ENCODE measurements around the gene EP400. TPM values are rescaled to one million over a fixed set of nuclear protein-coding genes. Genes with fewer than 3 reads are reported as not detected.

EP400 gene
- total RNA-seq, 4 donors from 2014 or later, result 10.1 to 23.0 (median 20.9) TPM

DNA sequence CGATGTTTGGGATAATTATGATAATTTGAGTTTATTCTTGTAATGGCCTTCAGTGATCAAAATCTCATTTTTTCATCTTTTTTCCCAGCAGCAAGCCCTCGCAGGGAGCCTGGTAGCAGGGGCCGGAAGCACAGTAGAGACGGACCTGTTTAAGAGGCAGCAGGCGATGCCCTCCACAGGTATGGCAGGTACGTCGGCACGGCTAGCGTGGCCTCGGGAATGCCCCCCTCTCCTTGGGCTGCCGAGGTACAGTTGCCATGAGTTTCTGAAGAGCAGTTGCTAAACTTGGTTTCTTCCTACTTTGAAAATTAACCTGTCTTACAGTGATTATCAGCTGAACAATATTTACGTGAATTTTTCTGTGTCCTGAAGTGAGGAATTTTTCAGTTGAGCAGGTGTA lies 29.9 kb downstream of the EP400 start:
- peaks cover 8 to 65% (median 13%) of the 10 kb centered on the region in 3 donors for H3K36me3 ChIP-seq
- intact Hi-C loops (cut with DNase I), result no loop called here
- 89 to 90% methylated on average over 12 of the region's 12 CpGs for WGBS, 2 donors
- no peak overlapping the region for H3K4me3 ChIP-seq
- no peaks in the 10 kb centered on the region for H3K27me3 ChIP-seq
- H3K9me3 ChIP-seq, result no peaks in the 10 kb centered on the region
- TF ChIP-seq POLR2A (IDR thresholded peaks at IDR 0.05), result no peak
- TF ChIP-seq CTCF (IDR thresholded peaks at IDR 0.05), result no peak
- peaks cover 0 to 10% (median 3%) of the 10 kb centered on the region in 3 donors for H3K4me1 ChIP-seq
- H3K27ac ChIP-seq, result no peak overlapping the region
- no peak for DNase-seq

- 80 to 85% methylated on average over 3 of the region's 3 CpGs for WGBS, 2 donors
- H3K27ac ChIP-seq, result no peak overlapping the region
- H3K27me3 ChIP-seq, result no peaks in the 10 kb centered on the region
- intact Hi-C loops (cut with DNase I), result no loop called here
- H3K36me3 ChIP-seq, result peaks cover 8 to 71% (median 13%) of the 10 kb centered on the region in 3 donors
- no peak for DNase-seq
- no peak overlapping the region for H3K4me3 ChIP-seq
- H3K4me1 ChIP-seq, result peaks cover 0 to 17% (median 3%) of the 10 kb centered on the region in 3 donors
- no peaks in the 10 kb centered on the region for H3K9me3 ChIP-seq
- TF ChIP-seq CTCF (IDR thresholded peaks at IDR 0.05), result no peak
- TF ChIP-seq POLR2A (IDR thresholded peaks at IDR 0.05), result no peak
These were observed 30.5 kb downstream of the EP400 start for GRCh38 chr12:131980263-131980662.

DNA sequence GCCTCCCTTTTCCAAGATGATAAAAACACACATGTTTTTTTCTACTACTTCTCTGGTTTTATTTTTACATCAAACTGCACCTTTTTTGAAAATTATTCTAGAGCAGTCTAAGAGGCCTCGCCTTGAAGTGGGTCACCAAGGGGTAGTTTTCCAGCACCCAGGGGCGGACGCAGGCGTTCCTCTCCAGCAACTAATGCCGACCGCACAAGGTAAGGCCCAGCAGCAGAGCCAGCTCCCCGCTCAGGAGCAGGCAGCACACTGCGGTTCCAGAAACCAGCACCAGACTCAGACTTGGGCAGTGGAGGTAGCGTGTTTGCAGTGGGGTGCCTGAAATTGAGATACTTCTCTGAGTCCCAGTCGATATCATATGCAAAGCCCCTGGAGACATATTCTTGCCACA lies 31.6 kb downstream of the EP400 start:
- Histone ChIP-seq H3K27ac (no peak overlapping the region), H3K4me3 (no peak overlapping the region), H3K4me1 (peaks cover 0 to 17% (median 3%) of the 10 kb centered on the region in 3 donors), H3K36me3 (peaks cover 8 to 83% (median 13%) of the 10 kb centered on the region in 3 donors), H3K9me3 (no peaks in the 10 kb centered on the region), H3K27me3 (no peaks in the 10 kb centered on the region)
- 80 to 95% methylated on average over 1 to 4 of the region's 10 CpGs for WGBS, 2 donors
- no peak for DNase-seq
- TF ChIP-seq POLR2A (IDR thresholded peaks at IDR 0.05), result no peak
- intact Hi-C loops (cut with DNase I), result no loop called here

GRCh38 chr12:131982041-131982440 lies 32.3 kb downstream of the EP400 start:
- no peak overlapping the region for H3K4me3 ChIP-seq
- no peak overlapping the region for H3K27ac ChIP-seq
- intact Hi-C loops (cut with DNase I), result no loop called here
- peaks cover 13 to 89% (median 13%) of the 10 kb centered on the region in 3 donors for H3K36me3 ChIP-seq
- WGBS, 2 donors, result 80 to 96% methylated on average over 1 to 17 of the region's 17 CpGs
- no peaks in the 10 kb centered on the region for H3K27me3 ChIP-seq
- H3K4me1 ChIP-seq, result peaks cover 0 to 17% (median 3%) of the 10 kb centered on the region in 3 donors
- TF ChIP-seq POLR2A (IDR thresholded peaks at IDR 0.05) (no peak), CTCF (IDR thresholded peaks at IDR 0.05) (no peak)
- no peaks in the 10 kb centered on the region for H3K9me3 ChIP-seq
- DNase-seq, result no peak

- Histone ChIP-seq H3K9me3 (no peaks in the 10 kb centered on the region), H3K27me3 (no peaks in the 10 kb centered on the region), H3K36me3 (peaks cover 13 to 98% (median 20%) of the 10 kb centered on the region in 3 donors), H3K27ac (no peak overlapping the region), H3K4me3 (no peak overlapping the region), H3K4me1 (peaks cover 0 to 17% (median 3%) of the 10 kb centered on the region in 3 donors)
- intact Hi-C loops (cut with DNase I), result no loop called here
- WGBS, 2 donors, result 93 to 97% methylated on average over 5 to 6 of the region's 6 CpGs
- TF ChIP-seq POLR2A (IDR thresholded peaks at IDR 0.05) (no peak), CTCF (IDR thresholded peaks at IDR 0.05) (no peak)
- DNase-seq, result no peak
These were observed 33.3 kb downstream of the EP400 start for GRCh38 chr12:131983026-131983425.

DNA sequence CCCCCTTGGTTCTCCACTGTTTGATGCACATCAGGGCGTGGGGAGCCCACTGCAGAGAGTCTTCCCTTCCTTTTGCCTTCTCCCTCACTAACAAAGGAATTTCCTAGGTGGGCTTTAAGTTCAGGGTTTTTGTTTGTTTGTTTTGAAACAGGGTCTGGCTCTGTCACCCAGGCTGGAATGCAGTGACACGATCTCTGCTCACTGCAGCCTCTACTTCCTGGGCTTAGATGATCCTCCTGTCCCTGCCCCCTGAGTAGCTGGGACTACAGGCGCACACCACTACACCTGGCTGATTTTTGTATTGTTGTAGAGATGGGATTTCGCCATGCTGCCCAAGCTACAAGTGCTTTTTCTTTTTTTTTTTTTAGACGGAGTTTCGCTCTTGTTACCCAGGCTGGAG lies 33.8 kb downstream of the EP400 start:
- H3K27me3 ChIP-seq, result no peaks in the 10 kb centered on the region
- H3K4me3 ChIP-seq, result no peak overlapping the region
- TF ChIP-seq POLR2A (IDR thresholded peaks at IDR 0.05) (no peak), CTCF (IDR thresholded peaks at IDR 0.05) (no peak)
- no peak for DNase-seq
- H3K36me3 ChIP-seq, result peaks cover 13 to 98% (median 20%) of the 10 kb centered on the region in 3 donors
- H3K9me3 ChIP-seq, result no peaks in the 10 kb centered on the region
- H3K27ac ChIP-seq, result no peak overlapping the region
- intact Hi-C loops (cut with DNase I), result no loop called here
- peaks cover 0 to 17% (median 3%) of the 10 kb centered on the region in 3 donors for H3K4me1 ChIP-seq
- 87 to 88% methylated on average over 6 of the region's 6 CpGs for WGBS, 2 donors
